Smooth muscle cell of the brain vasculature (primary cell): ENCODE measurements around the gene POLR2E.
"Not testable (repeated sequence)": the region's sequence is repeated elsewhere in the genome, so short reads cannot be mapped to it uniquely, and the experiment has no call there.

Experiments
- DNase-seq: peaks from one replicate; pipeline ENCODE4 v3.0.0-alpha.2; 2012; ENCODE audit warnings: low read depth, low spot score

The POLR2E gene

DNA sequence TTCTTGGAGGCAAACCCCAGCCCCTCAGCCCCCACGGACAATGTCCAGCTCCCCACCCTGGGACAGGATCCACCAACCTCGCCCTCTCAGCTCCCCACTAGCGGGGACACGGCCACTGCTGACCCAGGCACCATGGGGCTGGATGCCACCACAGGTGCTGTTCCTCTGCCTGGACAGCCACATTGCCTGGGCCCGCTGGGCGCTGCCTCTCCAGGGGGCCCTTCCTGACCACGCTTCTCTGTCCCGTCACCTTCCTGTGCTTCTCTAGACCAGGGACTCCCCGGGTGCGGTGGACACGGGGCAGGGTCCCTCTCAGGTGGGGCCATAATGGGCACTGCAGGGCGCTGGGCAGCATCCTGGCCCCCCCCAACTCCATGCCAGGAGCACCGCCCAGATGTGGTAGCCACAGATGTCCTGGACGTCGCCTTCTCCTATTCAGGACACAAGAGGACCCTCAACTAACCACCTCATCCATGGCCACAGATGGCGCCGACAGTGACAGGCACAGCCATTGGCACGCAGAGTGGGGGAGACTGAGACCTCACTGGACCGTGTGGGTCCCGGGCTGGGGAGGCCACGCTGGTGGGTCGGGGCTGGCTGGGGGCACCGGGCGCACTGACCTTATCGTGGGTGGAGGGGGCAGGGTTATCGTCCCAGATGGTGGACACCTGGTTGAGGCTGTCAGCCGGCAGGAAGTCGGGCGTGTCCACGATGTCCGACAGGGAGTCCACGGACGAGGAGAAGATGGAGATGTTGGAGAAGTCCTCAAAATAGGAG is 32.0 kb upstream of the POLR2E start:
- DNase-seq, result no peak

DNA sequence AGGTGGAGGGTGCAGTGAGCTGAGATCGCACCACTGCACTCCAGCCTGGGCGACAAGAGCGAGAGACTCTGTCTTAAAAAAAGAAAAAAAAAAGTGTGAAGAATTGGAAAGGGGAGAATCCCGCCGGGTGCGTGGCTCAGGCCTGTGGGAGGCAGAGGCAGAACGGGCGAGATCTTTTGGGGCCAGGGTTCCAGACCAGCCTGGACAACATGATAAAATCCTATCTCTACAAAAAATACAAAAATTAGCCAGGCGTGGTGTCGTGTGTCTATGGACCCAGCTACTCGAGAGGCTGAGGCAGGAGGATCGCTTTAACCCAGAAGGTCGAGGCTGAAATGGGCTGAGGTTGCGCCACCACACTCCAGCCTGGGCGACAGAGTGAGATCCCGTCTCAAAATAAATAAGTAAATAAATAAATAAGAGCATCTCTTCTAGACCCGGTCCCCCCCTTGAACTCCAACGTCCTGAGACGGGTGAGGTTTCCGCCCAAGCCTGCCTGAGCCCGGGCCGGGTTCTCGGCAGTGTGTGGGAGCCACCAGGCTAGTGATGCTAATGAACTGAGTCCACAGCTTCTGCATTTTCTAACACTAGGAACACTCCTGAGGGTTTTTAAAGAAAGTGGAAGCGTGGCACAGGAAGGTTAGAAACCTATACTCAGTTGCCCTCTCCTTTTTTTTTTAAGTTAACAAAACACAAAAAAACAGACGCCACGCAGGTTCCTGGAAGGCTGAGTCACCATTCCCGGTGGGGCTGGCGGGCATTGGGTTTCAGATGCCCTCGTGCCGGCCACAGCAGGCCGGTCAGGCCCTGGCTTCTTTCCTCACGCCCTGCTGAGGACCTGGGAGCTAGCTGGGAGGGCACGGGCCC is 30.7 kb upstream of the POLR2E start:
- DNase-seq, result peak; percentile 65

DNA sequence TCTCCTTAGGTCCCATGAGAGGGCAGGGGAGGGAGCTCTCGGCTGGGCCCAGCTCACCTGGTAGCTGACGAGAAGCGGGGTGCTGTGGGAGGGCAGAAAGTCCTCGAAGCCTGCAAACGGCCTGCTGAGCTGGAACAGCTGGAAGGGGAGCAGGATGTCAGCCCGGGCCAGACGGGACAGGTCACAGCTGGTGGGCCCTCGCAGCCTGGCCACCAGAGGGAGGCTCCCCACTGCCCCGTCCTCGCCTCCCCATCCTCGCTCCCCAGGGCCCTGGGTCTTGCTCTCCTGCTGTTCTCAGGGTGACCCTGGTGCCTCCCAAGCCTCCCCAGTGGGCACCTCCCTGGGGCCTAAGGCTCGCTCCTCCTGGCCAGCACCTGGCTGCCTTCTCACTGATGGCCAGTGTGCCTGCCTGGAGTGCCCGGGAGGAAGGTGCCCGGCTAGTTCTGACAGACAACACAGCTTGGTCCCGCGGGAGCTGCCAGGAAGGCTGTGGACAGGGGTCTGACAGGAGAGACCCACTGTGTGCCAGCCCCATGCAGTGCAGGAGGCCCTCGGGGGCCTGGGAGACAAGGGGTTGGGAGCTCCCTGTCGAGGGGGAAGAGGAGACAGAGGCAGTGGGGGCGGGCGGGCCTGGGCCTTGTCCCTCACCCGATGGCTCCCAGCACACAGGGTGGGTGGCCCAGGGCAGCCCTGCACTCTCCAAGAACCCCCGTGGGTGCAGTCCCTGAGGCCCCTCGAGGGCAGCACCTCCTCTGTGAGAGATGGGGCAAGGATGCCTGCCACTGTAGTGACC is 28.9 kb upstream of the POLR2E start:
- DNase-seq, result no peak

DNA sequence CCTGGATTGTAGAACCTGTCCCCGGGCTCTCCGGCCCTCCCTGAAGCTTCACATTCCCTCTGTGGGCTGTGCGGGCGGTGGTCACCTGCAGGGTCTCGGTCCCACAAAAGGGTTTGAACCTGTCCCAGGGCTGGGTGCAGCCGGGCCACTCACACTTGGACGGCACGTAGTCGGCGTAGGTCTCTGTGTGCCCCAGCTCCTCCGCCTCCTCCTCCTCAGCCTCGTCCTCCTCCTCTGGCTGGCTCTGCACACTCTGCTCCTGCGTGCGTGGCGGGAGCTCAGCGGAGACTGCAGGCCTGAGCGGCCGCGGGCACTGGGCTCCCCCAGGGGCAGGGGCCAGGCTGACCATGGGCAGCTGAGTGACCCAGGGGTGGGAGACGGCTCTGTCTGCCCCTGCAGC is 28.2 kb upstream of the POLR2E start:
- no peak for DNase-seq

DNA sequence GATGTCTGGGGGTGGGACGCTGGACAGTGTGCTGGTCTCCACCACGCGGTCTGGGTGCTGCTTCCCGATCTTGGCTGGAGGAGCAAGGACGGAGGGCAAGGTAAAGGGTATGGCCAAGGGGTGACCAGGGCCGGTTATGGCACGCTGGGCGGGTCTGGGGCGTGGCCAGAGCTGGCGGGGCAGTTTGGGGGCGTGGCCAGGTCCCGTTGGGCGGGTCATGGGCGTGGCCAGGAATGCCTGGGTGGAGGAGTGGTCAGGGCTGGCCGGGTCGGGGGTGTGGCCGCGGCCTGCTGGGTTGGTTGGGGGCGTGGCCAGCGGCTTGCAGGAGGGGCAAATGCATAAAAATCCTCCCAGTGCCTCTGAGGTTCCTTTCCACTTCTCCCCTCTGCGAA is 27.8 kb upstream of the POLR2E start:
- no peak for DNase-seq

DNA sequence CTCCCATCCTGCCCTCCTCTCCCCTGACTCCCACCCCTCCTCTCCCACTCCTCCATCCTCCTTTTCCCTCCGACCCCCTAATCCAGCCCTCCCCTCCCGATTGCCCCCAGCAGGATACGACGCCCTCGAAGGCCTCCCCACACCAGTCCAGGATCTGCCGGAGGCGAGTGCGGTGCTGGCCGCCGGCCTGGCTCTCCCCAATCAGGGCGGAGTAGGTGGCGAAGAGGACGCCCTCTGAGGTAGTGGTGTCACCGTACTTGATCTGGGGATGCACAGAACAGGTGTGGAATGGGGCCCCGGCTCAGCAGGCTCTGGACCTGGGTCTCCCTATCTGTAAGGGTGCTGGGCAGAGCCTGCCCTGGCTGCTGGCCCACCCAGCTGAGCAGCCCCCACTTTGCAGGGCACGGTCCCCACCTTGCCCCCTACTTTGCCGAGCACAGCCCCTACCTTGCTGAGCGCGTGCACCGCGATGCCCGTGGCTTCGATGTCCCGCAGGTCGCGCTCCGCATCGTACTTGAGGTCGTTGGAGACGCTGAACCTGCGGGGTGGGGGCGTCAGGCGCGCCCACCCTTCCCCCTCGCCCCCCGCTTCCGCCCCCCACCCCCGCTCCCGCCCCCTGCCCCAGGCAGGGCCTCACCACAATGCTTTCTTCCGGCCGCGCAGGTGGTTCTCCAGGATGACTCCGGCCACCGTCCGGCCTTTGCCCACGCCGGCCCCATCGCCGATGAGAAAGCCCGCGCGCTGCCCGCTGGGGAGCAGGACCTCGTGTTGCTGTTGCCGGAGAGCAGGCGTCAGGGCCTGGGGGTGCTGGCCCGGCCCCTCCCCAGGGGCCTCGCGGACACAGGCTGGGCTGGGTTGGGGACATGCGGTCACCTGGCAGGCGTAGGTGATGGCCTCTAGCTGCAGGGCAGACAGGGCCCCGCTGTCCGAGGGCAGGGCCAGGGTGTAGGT is 27.1 kb upstream of the POLR2E start:
- DNase-seq, result no peak

DNA sequence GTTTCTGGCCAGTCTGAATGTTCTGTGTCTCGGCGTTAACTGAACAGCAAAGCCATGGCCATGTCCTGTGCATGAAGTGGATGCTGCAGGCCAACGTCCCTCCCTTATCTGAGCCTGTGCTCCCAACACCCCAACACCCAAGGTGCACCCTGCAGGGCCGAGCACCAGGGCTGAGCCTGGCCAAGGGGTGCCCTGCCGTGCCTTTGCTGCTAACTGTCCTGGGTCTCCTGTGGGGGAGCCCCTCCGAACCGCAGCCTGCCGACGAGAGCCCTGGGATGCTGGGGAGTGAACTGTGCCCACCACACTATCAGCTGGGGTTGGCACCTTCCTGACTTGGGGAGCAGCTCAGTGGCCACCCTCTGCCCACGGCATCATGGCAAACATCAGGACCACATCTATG is 26.2 kb upstream of the POLR2E start:
- DNase-seq, result no peak

DNA sequence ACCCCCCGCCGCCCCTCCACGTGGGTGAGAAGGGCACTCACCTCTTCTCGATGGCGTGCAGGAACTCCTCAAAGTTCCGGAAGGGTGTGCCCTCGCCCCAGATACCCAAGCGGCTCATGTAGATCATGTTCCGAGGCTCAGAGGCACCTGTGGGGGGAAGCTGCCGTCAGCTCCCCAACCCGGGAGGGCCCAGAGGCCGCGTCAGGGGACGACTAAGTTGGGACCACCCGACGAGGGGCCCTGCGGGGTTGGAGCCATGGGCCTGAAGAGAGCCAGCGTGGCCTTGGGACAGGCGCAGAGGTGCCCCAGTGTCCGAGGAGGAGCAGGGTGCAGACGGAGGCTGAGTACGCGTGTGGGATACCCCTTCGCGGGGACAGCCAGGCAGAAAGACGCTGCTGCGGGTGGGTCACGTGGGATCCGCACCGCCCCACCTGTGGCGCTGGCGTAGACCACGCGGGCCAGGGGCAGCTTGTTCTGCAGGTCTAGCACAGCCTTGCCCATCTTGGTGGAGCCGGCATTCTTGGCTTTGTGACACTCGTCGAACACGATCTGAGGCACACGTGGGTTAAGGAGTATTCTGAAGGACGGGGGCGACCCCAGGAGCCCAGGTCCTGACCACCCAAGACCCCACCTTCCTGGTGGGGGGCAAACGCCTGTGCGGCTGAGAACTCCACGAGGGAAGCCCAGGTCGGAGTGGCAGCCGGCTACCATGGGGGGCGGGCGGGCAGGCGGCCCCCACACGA is 24.5 kb upstream of the POLR2E start:
- no peak for DNase-seq

DNA sequence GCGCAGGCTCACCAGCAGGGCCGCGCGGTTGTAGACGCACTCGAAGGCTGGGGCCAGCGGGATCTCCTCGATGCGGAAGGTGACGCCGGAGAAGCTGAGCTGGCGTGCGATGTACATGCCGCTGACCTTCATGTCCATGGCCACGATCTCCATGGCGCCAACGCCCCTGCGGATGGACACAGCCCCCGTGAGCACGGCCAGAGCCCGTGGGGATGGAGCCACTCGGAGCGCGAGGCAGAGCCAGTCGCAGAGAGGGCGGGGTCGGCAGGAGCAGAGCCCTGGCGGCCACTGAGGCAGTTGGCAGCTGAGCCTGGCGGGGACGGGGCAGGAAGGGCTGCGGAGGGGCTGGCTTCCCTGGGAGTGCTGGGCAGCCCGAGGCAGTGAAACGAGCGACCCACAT is 23.8 kb upstream of the POLR2E start:
- DNase-seq, result no peak

DNA sequence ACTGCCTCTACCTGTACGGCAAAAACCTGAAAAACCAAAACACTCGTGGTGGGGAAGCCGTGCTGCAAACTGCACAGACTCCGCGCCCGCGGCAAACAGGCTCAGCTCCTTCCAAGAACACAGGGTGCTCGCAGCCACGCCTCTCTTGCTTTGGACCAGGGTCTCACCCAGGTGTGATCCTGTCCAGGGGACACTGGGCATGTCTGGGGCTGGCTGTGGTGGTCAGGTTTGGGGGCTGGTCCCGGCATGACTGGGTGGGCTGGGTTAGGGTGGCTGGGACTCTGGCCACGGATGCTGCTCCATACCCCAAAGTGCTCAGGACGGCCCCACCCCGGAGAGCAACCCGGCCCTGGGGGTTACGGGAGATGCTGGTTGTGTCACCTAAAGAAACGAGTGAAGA is 22.5 kb upstream of the POLR2E start:
- no peak for DNase-seq

DNA sequence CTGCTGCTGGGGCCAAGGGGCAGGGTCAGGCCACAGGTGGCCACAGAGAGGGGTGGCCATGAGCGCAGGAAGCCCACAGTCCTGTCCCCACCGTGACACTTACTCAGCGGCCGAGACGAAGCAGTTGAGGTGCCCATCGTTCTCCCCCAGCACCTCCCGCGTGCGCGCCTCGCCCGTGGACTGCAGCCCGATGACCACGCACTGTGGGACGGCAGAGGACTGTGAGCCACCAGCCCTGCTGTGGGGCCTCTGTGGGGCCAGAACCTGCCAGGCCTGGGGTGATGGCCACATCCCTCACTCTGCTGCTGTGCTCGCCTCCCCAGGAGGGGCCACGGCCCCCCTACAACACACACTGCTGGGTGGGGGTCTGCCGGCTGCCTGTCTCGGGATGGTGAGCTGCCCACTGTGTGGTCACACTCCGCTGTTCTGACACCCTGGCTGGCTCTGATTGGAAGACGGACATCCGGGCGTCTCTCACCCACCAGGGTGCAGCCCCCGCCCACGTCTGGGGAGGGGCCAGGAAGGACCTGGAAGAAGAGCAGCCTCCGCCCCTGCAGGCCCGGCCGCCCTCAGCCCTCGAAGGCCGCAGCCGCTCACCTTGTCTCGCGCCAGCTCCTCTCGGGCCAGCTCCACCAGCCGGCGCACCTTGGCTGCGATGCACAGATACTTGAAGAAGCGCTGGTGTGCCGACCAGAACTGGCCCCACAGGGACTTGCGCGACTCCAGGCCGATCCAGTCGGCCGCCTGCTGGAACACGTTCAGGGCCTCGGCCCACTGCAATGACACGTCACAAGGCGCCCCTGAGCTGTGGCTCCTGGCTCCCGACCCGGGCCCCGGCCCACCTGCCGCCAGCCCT is 21.8 kb upstream of the POLR2E start:
- DNase-seq, result no peak

DNA sequence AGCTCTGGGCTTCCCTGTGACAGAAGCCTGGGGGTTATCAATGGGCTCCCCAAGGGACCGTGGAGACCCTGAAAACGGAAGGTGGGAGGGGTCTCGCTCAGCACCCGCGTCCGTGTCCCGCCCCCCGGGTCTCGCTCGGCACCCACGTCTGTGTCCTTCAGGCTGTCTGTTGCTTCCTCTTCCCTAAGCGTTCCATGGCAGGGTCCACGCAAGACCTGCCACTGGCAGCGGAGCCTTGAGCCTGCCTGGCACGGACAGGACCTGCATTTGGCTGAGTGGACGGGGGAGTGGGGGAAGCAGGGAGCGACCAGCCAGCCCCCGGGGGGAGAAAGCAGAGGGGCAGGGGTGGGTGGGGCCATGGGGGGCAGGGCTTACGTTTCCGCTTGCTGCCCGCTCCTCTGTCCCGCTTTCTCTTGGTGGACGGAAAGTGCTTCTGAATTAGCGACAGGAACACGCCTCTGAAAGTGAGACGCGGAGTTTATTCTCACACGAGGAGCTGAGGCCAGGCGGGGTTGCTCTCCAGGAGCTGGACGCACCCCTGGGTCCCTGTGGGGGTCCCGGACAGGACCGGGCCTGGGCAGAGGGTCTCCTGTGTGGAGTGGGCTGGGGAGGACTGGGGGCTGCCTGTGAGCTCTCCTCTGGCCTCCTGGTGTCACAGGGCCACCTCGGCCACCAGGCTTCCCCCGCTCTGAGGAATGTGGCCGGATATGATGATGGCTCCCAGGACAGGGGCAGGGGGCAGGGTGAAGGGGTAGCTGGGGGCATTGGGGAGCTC is 20.7 kb upstream of the POLR2E start:
- no peak for DNase-seq

DNA sequence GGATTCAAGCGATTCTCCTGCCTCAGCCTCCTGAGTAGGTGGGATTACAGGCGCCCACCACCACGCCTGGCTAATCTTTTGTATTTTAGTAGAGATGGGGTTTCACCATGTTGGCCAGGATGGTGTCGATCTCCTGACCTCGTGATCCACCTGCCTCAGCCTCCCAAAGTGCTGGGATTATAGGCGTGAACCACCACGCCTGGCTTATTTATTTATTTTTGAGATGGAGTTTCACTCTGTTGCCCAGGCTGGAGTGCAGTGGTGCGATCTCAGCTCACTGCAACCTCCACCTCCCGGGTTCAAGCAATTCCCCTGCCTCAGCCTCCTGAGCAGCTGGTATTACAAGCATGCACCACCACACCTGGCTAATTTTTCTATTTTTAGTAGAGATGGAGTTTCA is 19.6 kb upstream of the POLR2E start:
- DNase-seq, result not testable (repeated sequence)

DNA sequence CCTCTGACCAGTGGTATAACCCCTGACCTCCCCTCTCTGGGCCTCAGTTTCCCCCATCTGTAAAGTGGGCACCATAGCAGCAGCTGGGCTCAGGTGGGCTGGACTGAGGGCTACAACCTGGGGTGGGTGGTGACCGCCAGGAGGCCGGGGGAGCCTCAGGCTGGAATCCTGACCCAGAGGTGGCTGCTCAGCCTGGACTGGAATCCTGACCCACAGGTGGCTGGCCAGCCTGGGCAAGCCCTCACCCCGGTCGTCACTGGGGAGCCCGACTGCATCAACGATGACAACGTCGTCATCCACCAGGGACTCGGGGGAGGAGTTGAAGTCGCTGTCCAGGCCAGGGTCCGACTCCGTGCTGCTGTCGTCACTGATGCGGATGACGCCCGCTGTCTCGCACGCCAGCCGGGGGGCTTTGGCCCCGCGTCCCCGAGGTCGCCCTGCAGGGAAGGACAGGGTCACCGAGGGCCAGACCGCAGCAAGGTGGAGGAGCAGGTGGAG is 18.9 kb upstream of the POLR2E start:
- no peak for DNase-seq

DNA sequence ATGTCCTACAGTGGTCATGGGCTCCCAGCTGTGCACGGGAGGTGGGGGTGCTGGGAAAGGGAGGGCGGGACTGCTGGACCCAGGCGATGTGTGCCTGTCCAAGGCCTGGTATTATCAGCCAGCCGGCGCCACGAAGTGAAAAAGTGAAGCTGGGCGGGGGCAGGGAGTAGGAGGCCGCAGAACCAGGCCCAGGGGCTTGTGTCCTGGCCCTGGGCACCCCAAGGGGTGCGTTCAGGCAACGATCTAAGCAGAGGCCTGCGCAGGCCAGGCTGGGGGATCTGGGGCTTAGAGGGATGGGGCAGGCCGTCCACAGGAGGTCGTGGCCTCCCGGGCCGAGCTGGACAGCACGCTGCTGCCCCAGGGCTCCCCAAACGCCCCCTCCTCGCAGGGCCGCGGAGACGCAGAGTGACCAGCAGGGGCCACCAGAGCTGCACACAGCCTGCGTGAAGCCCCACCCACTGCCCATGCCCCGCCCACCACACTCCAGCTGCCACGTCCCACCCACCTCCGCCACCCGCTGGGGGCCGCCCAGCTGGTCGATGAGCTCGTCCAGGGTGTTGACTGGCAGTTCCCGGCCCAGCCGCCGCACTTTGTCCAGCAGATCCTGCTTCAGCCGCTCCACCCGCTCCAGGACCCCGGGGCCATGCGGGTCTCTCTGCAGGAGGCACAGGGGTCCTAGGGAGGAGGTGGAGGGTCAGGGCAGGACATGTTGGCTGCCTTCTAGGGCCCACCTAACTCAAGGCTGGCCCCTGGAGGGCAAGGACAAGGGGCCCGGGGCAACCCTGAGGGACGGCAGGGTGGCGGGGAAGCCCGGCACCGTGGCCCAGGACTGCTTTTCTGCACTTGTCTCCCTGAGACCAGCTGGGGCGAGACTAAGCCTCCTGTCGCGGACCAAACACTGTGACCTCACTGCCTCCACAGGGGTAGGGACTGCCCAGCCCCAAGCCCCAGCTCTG is 18.1 kb upstream of the POLR2E start:
- peak; percentile 89 for DNase-seq

DNA sequence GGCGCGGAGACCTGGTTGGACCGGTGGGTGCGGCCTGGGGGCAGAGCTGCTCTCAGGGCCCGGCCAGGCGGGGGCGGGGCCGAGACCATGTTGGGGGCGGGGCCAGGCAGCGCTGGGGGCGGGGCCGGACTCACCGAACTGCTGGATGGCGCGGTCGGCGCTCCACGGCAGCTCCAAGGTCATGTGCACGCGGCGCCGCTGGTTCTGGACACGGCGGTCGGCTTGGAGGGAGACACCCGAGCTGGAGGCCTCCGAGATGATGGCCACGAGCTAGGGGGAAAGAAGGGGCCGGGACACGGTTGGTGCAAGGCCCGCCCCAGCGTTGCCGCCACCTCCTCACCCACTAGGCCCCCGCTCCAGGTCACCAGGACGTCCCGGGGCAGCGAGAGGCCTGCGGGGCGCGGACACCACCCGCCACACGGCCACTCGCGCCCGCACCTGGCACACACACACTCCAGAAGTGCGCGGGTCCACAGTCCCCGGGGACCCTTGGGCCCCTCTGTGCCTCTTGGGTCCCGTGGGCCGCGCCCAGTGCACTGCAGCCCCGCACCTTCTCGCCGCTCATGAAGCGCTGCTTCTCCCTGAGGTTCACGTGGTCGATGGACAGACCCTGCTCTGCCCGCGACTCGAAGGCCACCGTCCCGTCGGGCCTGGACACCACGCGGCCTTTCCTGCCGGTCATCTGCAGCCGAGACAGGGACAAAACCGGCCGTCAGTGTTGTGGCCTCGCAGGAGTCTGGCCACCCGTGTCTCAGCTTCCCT is 17.3 kb upstream of the POLR2E start:
- no peak for DNase-seq
